ENCODE measurements around the gene MCAT. TPM values are rescaled to one million over a fixed set of nuclear protein-coding genes. Genes with fewer than 3 reads are reported as not detected.

MCAT gene
- total RNA-seq, 1 donor from 2014 or later: 10.5 TPM

DNA sequence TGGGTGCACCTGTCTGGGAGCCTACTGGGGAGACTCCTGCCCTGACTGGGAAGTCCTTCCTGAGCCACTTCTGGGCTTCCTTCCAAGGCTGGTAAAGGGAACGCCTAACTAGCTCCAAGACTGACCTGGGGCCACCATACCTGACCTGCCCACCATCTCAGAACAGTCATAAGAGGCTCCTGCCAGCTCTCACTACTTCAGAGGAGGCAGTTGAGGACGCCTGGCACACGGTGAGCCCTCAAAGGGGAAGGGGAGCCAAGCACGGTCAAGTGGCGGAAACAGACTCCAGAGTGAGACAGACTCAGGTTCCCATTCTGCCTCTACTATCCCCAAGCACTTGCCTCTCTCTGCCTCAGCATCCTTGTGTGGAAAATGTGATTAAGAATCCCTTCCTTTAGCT is 7.6 kb downstream of the MCAT start:
- H3F3A ChIP-seq (ENCODE audit: low read depth): no peaks in the 10 kb centered on the region
- TF ChIP-seq EZH2phosphoT487 (IDR thresholded peaks at IDR 0.05): no peak
- TF ChIP-seq EZH2 (IDR thresholded peaks at IDR 0.05): no peak
- TF ChIP-seq, protein P1, sequence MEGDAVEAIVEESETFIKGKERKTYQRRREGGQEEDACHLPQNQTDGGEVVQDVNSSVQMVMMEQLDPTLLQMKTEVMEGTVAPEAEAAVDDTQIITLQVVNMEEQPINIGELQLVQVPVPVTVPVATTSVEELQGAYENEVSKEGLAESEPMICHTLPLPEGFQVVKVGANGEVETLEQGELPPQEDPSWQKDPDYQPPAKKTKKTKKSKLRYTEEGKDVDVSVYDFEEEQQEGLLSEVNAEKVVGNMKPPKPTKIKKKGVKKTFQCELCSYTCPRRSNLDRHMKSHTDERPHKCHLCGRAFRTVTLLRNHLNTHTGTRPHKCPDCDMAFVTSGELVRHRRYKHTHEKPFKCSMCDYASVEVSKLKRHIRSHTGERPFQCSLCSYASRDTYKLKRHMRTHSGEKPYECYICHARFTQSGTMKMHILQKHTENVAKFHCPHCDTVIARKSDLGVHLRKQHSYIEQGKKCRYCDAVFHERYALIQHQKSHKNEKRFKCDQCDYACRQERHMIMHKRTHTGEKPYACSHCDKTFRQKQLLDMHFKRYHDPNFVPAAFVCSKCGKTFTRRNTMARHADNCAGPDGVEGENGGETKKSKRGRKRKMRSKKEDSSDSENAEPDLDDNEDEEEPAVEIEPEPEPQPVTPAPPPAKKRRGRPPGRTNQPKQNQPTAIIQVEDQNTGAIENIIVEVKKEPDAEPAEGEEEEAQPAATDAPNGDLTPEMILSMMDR (IDR thresholded peaks at IDR 0.05): no peak
- no peak overlapping the region for H3K27ac ChIP-seq
- H3K4me1 Mint-ChIP-seq: no peaks in the 10 kb centered on the region
- DNase-seq (ENCODE audit: low spot score): no peak
- H3K9me3 Mint-ChIP-seq: no peaks in the 10 kb centered on the region
- H3K9ac ChIP-seq: no peak overlapping the region
- H3K27ac Mint-ChIP-seq: no peak overlapping the region
- H3K27me3 Mint-ChIP-seq (ENCODE audit: insufficient read depth, low read depth): no peaks in the 10 kb centered on the region
- no peaks in the 10 kb centered on the region for H3K4me1 ChIP-seq
- H3K4me3 Mint-ChIP-seq: no peak overlapping the region
- no peak overlapping the region for H3K4me2 ChIP-seq
- no peaks in the 10 kb centered on the region for H3K9me3 ChIP-seq (ENCODE audit: low read depth)
- H3K79me2 ChIP-seq (ENCODE audit: low read depth): no peaks in the 10 kb centered on the region
- H3K36me3 ChIP-seq: no peaks in the 10 kb centered on the region
- no peak overlapping the region for H3K4me3 ChIP-seq
- H4K20me1 ChIP-seq (ENCODE audit: low read depth): no peaks in the 10 kb centered on the region
- no peaks in the 10 kb centered on the region for H3K27me3 ChIP-seq
- H2AFZ ChIP-seq (replicated peaks): no peak overlapping the region
- peaks cover 23% of the 10 kb centered on the region for H3K36me3 Mint-ChIP-seq

DNA sequence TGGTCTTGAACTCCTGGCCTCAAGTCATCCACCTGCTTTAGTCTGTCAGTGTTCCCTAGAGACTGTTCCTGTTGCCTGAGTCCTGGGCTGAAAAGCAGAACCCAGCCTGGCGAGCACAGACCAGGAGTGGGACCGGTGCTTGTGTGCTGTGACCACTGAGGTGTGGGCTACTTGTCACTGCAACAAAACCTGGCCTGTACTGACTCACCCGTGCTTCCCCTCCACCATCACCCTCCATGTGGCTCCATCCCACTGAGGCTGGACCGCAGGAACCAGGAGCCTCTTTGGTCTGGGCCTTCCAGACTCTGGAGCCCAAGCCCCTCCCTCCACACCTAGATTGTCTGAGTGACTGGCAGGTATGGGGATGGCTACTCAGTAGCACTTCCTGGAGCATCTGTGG is 8.6 kb downstream of the MCAT start:
- peaks cover 3% of the 10 kb centered on the region for H3K4me1 ChIP-seq
- H2AFZ ChIP-seq (replicated peaks): no peak overlapping the region
- H3K9me3 ChIP-seq (ENCODE audit: low read depth): no peaks in the 10 kb centered on the region
- H3K4me1 Mint-ChIP-seq: no peaks in the 10 kb centered on the region
- H3K79me2 ChIP-seq (ENCODE audit: low read depth): no peaks in the 10 kb centered on the region
- peaks cover 18% of the 10 kb centered on the region for H3K36me3 Mint-ChIP-seq
- H3K27ac Mint-ChIP-seq: no peak overlapping the region
- H3K9ac ChIP-seq: no peak overlapping the region
- no peaks in the 10 kb centered on the region for H3K36me3 ChIP-seq
- no peaks in the 10 kb centered on the region for H3K27me3 Mint-ChIP-seq (ENCODE audit: insufficient read depth, low read depth)
- H4K20me1 ChIP-seq (ENCODE audit: low read depth): peaks cover 3% of the 10 kb centered on the region
- no peaks in the 10 kb centered on the region for H3F3A ChIP-seq (ENCODE audit: low read depth)
- no peak overlapping the region for H3K4me3 Mint-ChIP-seq
- H3K4me2 ChIP-seq: no peak overlapping the region
- no peaks in the 10 kb centered on the region for H3K9me3 Mint-ChIP-seq
- H3K4me3 ChIP-seq: no peak overlapping the region
- no peak overlapping the region for H3K27ac ChIP-seq
- no peaks in the 10 kb centered on the region for H3K27me3 ChIP-seq
- TF ChIP-seq, protein P1 (IDR thresholded peaks at IDR 0.05): no peak
- no peak for DNase-seq (ENCODE audit: low spot score)

DNA sequence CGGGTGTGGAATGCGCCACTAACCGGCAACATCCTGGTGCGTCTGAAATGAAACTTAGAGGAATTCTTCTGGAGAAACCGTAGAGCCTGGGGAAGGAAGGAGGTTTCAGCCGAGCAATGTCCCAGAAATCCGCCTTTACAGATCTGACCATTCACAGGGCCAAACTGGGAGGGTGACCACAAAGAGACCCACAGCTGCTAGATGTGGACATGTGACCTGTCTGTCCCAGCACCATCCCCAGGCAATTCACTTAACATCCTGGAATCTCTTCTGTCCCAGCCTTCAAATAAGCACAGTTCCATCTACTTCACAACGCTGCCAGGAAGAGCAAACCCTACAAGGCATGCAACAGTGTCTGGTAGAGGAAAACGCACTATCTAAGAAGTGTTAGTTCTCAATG is 9.8 kb downstream of the MCAT start:
- H3K27ac ChIP-seq: no peak overlapping the region
- no peaks in the 10 kb centered on the region for H3K79me2 ChIP-seq (ENCODE audit: low read depth)
- Mint-ChIP-seq H3K36me3 (peaks cover 12% of the 10 kb centered on the region), H3K4me3 (no peak overlapping the region), H3K27me3 (ENCODE audit: insufficient read depth, low read depth) (peaks cover 2% of the 10 kb centered on the region), H3K27ac (no peak overlapping the region), H3K9me3 (no peaks in the 10 kb centered on the region), H3K4me1 (no peaks in the 10 kb centered on the region)
- H3F3A ChIP-seq (ENCODE audit: low read depth): no peaks in the 10 kb centered on the region
- H3K4me1 ChIP-seq: peaks cover 11% of the 10 kb centered on the region
- H3K9me3 ChIP-seq (ENCODE audit: low read depth): no peaks in the 10 kb centered on the region
- H3K27me3 ChIP-seq: no peaks in the 10 kb centered on the region
- H3K36me3 ChIP-seq: no peaks in the 10 kb centered on the region
- H3K4me3 ChIP-seq: no peak overlapping the region
- H2AFZ ChIP-seq (replicated peaks): no peak overlapping the region
- DNase-seq (ENCODE audit: low spot score): no peak
- H4K20me1 ChIP-seq (ENCODE audit: low read depth): peaks cover 12% of the 10 kb centered on the region
- H3K4me2 ChIP-seq: no peak overlapping the region
- H3K9ac ChIP-seq: no peak overlapping the region
- no peak for TF ChIP-seq EZH2 (IDR thresholded peaks at IDR 0.05)
- TF ChIP-seq, protein P1 (IDR thresholded peaks at IDR 0.05): no peak
- TF ChIP-seq EZH2phosphoT487 (IDR thresholded peaks at IDR 0.05): no peak
